KBM-7 (cell line): ENCODE data around the gene ITGA2.

ENCODE experiments used
- DNase-seq: peaks from one replicate; pipeline ENCODE4 v3.0.0-alpha.2; 2015
- in situ Hi-C: fragments of 300-500 bp; cut with MboI; formaldehyde crosslinking; loops from 2 replicates; pipeline ENCODE4 v1.14.3; 2020; ENCODE audit warnings: low sequenced_read_pairs, low pct_unique_long_range_greater_than_20kb, mixed read lengths

Gene ITGA2

GRCh38 chr5:53041071-53041692 is 52.0 kb downstream of the ITGA2 start:
- no peak for DNase-seq
- in situ Hi-C loops, result no loop called here

GRCh38 chr5:53041740-53042139 is 52.6 kb downstream of the ITGA2 start:
- no peak for DNase-seq
- in situ Hi-C loops, result no loop called here

DNA sequence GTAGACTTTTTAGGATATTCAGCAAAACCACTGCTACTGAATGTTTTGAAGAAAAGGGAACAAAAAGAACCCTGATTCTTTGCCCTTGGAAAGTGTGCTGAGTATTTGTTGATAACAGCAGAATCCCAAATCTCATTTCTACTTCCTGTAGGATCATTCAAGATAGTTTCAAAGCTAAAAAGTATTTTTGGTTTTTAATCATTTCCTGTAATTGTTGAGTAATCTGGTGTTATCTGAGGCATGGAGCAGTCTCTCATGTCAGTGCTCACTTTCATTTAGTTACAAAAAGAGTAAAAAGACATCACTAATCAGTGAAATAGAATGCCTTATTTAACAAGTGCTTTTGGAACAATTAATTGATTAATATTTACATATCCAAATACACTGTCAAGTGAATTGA is 56.1 kb downstream of the ITGA2 start:
- no peak for DNase-seq
- in situ Hi-C loops, result no loop called here

DNA sequence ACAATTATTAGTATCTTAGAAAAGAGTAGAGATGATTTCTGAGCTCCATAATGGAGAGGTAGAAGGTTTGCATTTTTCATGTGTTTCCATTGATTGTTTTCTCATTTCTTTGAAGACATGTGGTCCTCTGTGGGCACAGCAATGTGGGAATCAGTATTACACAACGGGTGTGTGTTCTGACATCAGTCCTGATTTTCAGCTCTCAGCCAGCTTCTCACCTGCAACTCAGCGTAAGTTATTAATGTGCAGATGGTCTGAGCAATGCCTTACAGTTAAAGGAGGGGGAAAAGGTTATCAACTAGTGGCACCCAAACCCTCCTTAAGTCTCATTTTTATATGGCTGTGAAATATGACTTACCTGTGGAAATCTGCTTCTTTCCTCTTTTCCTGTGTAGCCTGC is 59.1 kb downstream of the ITGA2 start:
- in situ Hi-C loops, result no loop called here
- DNase-seq, result no peak

DNA sequence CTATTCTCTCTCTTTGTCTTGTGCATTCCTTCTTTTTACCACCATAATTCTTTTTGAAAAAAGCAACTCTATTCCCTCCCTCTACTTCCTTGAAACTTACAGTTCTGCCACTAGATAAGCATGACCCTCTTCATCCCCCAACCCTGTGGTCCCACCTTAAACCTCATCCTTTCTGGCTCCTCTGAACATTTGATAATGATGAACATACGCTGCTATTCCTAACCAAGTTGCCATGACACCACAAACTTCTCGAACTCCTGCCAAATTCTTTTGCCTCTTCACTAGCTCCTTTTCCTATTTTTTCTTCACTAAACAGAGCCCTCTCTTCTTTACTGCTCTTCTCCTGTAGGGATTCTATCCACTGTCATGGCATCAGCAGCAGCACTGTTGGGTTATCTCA is 63.3 kb downstream of the ITGA2 start:
- in situ Hi-C loops, result no loop called here
- no peak for DNase-seq

GRCh38 chr5:53053364-53053763 is 64.2 kb downstream of the ITGA2 start:
- DNase-seq, result no peak
- in situ Hi-C loops, result no loop called here

- DNase-seq, result no peak
- in situ Hi-C loops, result no loop called here
Observed at GRCh38 chr5:53055365-53055764, 66.2 kb downstream of the ITGA2 start.

GRCh38 chr5:53059281-53059680 is 70.1 kb downstream of the ITGA2 start:
- in situ Hi-C loops, result no loop called here
- no peak for DNase-seq

GRCh38 chr5:53063176-53063575 is 74.0 kb downstream of the ITGA2 start:
- DNase-seq, result no peak
- in situ Hi-C loops, result no loop called here

GRCh38 chr5:53063791-53064190 is 74.6 kb downstream of the ITGA2 start:
- in situ Hi-C loops, result no loop called here

DNA sequence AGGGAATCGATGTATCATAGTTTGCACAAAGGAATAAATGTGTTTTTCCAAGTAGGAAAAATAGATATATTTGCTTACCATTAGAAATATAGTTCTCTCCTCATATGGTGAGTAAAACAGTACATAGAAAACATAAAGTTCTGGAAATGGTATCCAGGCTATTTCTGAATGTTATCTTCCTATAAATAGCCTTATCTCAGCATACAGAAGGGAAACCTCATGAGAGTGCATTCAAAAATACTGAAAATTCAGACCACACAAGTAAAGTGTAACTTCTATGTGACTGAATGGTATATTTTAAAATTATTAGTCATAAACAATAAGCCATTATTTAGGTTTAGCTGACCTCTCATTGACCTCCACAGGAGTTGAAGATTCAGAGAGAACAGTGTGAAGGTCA is 76.9 kb downstream of the ITGA2 start:
- DNase-seq, result no peak
- in situ Hi-C loops, result no loop called here

More at GRCh38 chr5:53063791-53064190, 74.6 kb downstream of the ITGA2 start:
- no peak for DNase-seq

- in situ Hi-C loops, result no loop called here
- no peak for DNase-seq
Observed at GRCh38 chr5:53067641-53068040, 78.5 kb downstream of the ITGA2 start.

DNA sequence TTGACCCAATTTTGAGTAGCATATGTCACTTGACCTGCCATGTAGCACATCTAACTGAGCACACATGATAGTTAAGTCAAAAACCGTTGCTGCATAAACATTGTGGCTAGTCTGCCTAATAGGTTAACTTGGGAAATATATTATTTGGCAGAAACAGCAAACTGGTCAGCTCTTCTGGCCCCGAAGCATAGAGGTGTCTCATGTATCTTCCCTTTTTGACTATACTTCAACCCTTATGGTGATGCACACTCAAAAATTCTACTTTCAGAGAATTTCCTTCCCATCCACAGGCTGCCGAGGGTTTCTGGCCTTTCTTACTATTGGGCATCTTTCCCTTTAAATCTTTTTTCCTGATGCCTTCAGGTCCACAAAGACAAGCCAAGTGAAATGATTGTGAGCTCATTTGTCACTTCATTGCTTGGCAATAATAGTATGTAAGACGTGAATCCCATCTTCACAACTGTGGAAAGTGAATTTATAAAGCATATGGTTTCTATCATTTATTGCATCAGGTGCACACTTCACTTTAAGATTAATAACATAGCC is 79.2 kb downstream of the ITGA2 start:
- in situ Hi-C loops, result no loop called here
- DNase-seq, result no peak

- no peak for DNase-seq
Observed at GRCh38 chr5:53069626-53070025, 80.5 kb downstream of the ITGA2 start.

GRCh38 chr5:53071298-53071697 is 82.1 kb downstream of the ITGA2 start:
- in situ Hi-C loops, result no loop called here
- DNase-seq, result no peak

More at GRCh38 chr5:53069626-53070025, 80.5 kb downstream of the ITGA2 start:
- in situ Hi-C loops, result no loop called here

DNA sequence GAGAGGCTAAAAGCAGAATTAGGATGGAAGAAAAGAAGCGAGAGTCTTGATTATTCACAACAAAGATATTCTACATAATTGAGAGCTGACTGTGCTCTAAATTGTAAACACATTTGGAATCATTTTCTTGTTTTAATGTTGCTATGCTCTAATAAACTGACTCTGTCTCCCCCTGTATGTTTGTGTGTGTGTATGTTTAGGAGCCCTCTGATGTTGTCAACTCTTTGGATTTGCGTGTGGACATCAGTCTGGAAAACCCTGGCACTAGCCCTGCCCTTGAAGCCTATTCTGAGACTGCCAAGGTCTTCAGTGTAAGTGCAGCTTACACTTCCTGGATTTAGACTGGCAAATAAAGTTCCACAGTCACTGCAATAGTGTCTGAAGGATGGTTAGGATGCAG is 82.6 kb downstream of the ITGA2 start:
- no peak for DNase-seq
- in situ Hi-C loops, result no loop called here

GRCh38 chr5:53073348-53073747 is 84.2 kb downstream of the ITGA2 start:
- in situ Hi-C loops, result no loop called here
- DNase-seq, result no peak

GRCh38 chr5:53076014-53076583 is 86.9 kb downstream of the ITGA2 start:
- DNase-seq, result no peak
- in situ Hi-C loops, result no loop called here

DNA sequence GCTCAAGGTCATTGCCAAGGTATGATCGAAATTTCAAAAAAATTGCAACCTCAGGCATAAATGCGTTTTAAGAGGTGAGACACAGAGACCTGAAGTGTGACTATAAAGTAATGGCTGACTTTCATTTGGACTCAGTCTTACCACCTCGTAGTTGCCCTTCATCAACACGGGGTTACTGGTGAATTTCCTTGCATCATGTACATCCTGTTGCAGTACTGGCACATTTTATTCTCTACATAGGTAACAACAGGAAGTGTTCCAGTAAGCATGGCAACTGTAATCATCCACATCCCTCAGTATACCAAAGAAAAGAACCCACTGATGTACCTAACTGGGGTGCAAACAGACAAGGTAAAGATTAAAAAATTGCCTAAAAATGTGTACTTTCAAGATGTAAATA is 91.1 kb downstream of the ITGA2 start:
- DNase-seq, result no peak
- in situ Hi-C loops, result no loop called here

GRCh38 chr5:53083927-53084326 is 94.8 kb downstream of the ITGA2 start:
- in situ Hi-C loops, result no loop called here
- DNase-seq, result no peak
